ENCODE results near the gene RUSF1.

The RUSF1 gene

DNA sequence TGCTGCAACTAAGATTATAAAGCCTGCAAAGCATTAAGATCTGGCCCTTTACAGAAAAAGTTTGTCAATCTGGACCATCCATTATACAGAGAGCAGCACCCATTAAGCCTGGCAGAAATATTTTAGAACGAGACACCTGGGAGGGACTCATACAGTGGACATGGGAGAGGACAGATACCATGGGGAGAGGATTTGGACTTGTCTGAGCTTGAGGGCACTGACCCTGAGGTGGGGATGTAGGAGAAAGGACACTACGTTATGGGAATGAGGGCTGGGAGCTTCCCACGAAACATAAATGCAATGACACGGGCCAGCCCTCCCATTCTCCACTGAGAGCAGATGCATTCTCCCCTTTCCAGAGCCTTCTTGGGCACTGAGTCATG, 6.2 kb downstream of the RUSF1 start:
- TF ChIP-seq, protein P1, sequence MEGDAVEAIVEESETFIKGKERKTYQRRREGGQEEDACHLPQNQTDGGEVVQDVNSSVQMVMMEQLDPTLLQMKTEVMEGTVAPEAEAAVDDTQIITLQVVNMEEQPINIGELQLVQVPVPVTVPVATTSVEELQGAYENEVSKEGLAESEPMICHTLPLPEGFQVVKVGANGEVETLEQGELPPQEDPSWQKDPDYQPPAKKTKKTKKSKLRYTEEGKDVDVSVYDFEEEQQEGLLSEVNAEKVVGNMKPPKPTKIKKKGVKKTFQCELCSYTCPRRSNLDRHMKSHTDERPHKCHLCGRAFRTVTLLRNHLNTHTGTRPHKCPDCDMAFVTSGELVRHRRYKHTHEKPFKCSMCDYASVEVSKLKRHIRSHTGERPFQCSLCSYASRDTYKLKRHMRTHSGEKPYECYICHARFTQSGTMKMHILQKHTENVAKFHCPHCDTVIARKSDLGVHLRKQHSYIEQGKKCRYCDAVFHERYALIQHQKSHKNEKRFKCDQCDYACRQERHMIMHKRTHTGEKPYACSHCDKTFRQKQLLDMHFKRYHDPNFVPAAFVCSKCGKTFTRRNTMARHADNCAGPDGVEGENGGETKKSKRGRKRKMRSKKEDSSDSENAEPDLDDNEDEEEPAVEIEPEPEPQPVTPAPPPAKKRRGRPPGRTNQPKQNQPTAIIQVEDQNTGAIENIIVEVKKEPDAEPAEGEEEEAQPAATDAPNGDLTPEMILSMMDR (IDR thresholded peaks at IDR 0.05): no peak
- no peak for DNase-seq (ENCODE audit: low spot score)
- H3K4me3 ChIP-seq: no peak overlapping the region
- no peak overlapping the region for H3K27ac ChIP-seq

DNA sequence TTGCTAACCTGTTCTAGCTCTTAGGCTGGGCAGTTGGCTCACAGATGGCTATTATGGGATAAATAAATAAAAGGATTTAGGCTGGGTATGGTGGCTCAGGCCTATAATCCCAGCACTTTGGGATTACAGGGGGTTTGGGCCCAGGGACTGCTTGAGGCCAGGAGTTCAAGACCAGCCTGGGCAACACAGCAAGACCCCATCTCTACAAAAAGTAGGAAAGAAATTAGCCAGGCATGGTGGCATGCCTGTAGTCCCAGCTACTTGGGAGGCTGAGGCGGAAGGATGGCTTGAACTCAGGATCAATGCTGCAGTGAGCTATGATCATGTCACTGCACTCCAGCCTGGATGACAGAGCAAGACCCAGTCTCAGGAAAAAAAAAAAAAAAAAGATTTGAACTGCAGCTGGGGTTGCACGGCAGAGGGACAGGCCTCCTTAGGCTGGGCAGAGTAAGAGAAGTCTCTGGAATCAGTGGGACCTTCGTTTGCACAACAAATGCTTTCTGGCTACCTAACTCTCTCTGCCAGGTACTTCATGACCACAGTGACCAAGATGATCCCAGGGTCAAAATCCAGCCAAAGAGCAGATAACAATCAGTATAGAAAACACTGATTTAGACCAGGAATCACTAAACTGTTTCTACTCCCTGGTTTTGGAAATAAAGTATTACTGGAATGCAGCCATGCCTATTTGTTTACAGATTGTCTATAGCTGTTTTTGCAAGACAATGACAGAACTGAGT, 6.8 kb downstream of the RUSF1 start:
- TF ChIP-seq, protein P1 (IDR thresholded peaks at IDR 0.05): no peak

DNA sequence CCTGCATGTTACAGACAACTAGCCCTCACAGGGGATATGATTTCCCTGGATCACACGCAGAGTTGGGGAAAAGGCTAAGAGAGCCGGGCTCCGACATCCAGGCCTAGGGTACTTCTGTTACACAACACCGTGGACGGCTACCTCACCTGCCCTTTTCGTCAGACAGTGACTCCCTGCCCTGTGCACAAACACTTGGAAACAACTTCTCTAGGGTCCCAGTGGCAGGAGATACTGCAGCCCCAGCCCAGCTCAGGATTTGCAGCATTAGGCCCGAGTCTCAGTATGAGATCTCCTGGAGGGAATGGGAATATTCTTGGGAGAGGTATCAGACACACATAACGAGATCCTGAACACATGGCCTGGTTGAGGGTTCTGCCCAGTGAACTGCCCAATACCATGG, 8.3 kb downstream of the RUSF1 start:
- Histone ChIP-seq H3K27ac (no peak overlapping the region), H3K4me3 (no peak overlapping the region)
- TF ChIP-seq, protein P1 (IDR thresholded peaks at IDR 0.05): no peak
- no peak for DNase-seq (ENCODE audit: low spot score)

More for the DNA sequence above, 6.8 kb downstream of the RUSF1 start:
- Histone ChIP-seq H3K4me3 (no peak overlapping the region), H3K27ac (no peak overlapping the region)
- no peak for DNase-seq (ENCODE audit: low spot score)

DNA sequence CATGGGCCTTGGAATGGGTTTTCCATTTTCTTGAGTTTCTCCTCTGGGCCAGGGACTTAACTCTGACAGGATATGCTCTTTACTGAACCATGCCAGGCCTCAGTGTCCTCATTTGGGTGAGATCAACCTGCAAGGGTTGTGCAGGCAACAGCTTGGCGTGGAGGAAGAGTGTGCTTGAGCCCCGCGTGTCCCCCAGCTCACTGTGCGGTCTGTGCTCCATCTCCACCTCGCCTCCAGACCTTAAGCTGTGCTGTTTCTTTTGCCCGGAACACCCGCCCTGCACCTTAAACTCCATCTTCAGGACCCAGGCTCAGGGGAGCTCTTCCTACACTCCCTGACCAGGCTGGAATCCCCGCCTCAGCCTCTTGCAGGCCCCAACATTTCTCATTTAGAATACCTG, 9.7 kb downstream of the RUSF1 start:
- H3K27ac ChIP-seq: no peak overlapping the region
- no peak for DNase-seq (ENCODE audit: low spot score)
- no peak overlapping the region for H3K4me3 ChIP-seq
- TF ChIP-seq, protein P1 (IDR thresholded peaks at IDR 0.05): no peak

GRCh38 chr16:31496670-31497069, 11.5 kb downstream of the RUSF1 start:
- Histone ChIP-seq H3K27ac (no peak overlapping the region), H3K4me3 (no peak overlapping the region)
- no peak for DNase-seq (ENCODE audit: low spot score)
- TF ChIP-seq, protein P1 (IDR thresholded peaks at IDR 0.05): no peak

DNA sequence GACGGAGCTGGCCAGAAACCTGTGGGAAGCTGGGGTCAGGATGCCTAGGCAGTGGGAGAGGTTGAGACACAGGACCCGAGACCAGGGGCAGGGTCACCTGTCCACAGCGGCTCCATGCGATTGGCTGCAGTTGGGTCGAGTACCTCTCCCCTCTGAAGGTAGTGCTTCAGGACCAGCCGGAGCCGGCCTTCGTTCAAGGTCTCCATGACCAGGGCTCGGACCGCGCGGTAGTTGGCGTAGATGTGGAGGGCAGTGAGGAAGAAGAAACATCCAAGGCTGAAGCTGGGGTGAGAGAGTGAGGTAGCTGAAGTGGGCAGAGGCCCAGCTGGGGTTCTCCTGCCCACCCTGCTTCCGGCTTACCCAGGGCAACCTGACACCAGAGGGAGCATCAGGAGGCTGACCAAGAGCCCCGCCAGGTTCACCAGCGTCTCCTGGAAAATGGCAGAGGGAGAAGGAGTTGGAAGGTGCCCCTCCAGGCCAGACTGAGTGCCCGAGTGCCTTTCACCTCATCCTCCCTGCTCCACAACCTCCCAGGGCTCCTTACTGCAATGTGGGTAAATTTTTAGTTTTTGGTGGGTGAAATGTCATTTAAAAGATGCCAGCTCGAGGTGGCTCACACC, 14.6 kb downstream of the RUSF1 start:
- TF ChIP-seq, protein P1 (IDR thresholded peaks at IDR 0.05): no peak
- H3K4me3 ChIP-seq: no peak overlapping the region
- DNase-seq (ENCODE audit: low spot score): no peak
- H3K27ac ChIP-seq: no peak overlapping the region
